NCI-H526 (cell line): Measurements from ENCODE around the gene AMH.
"Not testable (repeated sequence)": the region's sequence is repeated elsewhere in the genome, so short reads cannot be mapped to it uniquely, and the experiment has no call there.

Experiments used
- DNase-seq, 2 experiments: peaks; one replicate each; lab custom pipeline; 2025; lab: John Stamatoyannopoulos, UW

The AMH gene

GRCh38 chr19:2249010-2249866, at the start of gene AMH:
Gene AMH, plus strand, starts transcription at chr19:2249323. Its CDS starts 10 bp downstream, at chr19:2249333.
- DNase-seq: no peak

GRCh38 chr19:2199861-2200623, 49.1 kb upstream of the AMH start:
- DNase-seq: no peak

- DNase-seq: not testable (repeated sequence)
Measured at GRCh38 chr19:2200624-2201294, 48.4 kb upstream of the AMH start.

GRCh38 chr19:2201473-2202148, 47.5 kb upstream of the AMH start:
- no peak for DNase-seq

GRCh38 chr19:2202366-2202765, 46.8 kb upstream of the AMH start:
- DNase-seq: no peak

- no peak for DNase-seq
Measured at GRCh38 chr19:2207008-2207407, 42.1 kb upstream of the AMH start.

- no peak for DNase-seq
Measured at GRCh38 chr19:2207991-2208860, 40.9 kb upstream of the AMH start.

GRCh38 chr19:2208975-2209374, 40.1 kb upstream of the AMH start:
- DNase-seq: no peak

GRCh38 chr19:2209408-2209807, 39.7 kb upstream of the AMH start:
- no peak for DNase-seq

- DNase-seq: no peak
Measured at GRCh38 chr19:2210206-2210605, 38.9 kb upstream of the AMH start.

GRCh38 chr19:2210987-2211740, 38.0 kb upstream of the AMH start:
- DNase-seq: no peak

- no peak for DNase-seq
Measured at GRCh38 chr19:2212861-2213711, 36.0 kb upstream of the AMH start.

GRCh38 chr19:2213799-2214198, 35.3 kb upstream of the AMH start:
- no peak for DNase-seq

GRCh38 chr19:2214251-2214650, 34.9 kb upstream of the AMH start:
- no peak for DNase-seq

GRCh38 chr19:2215281-2215751, 33.8 kb upstream of the AMH start:
- DNase-seq: no peak

GRCh38 chr19:2216361-2217225, 32.5 kb upstream of the AMH start:
- DNase-seq: no peak

- DNase-seq: no peak
Measured at GRCh38 chr19:2217591-2217990, 31.5 kb upstream of the AMH start.

GRCh38 chr19:2219726-2220125, 29.4 kb upstream of the AMH start:
- no peak for DNase-seq
